Neural crest cell (in vitro differentiated cells): Measurements from ENCODE around the gene SQSTM1. TPM values are rescaled to one million over a fixed set of nuclear protein-coding genes. Genes with fewer than 3 reads are reported as not detected.
A peak's percentile ranks its signal among the peaks of the same experiment; 100 is the strongest.

Experiments used
- DNase-seq: peaks from one replicate; pipeline ENCODE4 v3.0.0; 2021; ENCODE audit warnings: low read depth, mixed read lengths, low spot score
- H3K27ac Mint-ChIP-seq: one replicate; pipeline ENCODE4 v1.8.0; 2021; ENCODE audit warnings: mild to moderate bottlenecking, mixed read lengths; ENCODE audit not compliant: unreplicated experiment
- H3K27me3 Mint-ChIP-seq: 2 replicates; pipeline ENCODE4 v1.8.0; 2021; ENCODE audit warnings: low read depth, mild to moderate bottlenecking, mixed read lengths
- H3K36me3 Mint-ChIP-seq: 2 replicates; pipeline ENCODE4 v1.8.0; 2021; ENCODE audit warnings: low read depth, mild to moderate bottlenecking, mixed read lengths
- H3K4me1 Mint-ChIP-seq: 2 replicates; pipeline ENCODE4 v1.8.0; 2021; ENCODE audit warnings: mixed read lengths
- H3K4me3 Mint-ChIP-seq: one replicate; pipeline ENCODE4 v1.8.0; 2021; ENCODE audit warnings: mild to moderate bottlenecking, mixed read lengths
- H3K9me3 Mint-ChIP-seq: 2 replicates; pipeline ENCODE4 v1.8.0; 2021; ENCODE audit warnings: mixed read lengths
- CTCF ChIP-seq: fragments of 200-600 bp; sonication (generic); conservative IDR thresholded peaks from 2 replicates; pipeline ENCODE4 v1.5.0; 2021; ENCODE audit warnings: antibody characterized with exemption, mild to moderate bottlenecking
- total RNA-seq: library from RNA; stranded (reverse); gene quantifications from 2 replicates; pipeline ENCODE4 v1.2.1, GENCODE V29; 2021

The SQSTM1 gene
- total RNA-seq, 1 donor from 2014 or later = 69.5 TPM

GRCh38 chr5:179776411-179776938 lies 44.2 kb upstream of the SQSTM1 start:
- Mint-ChIP-seq H3K27me3 (no peaks in the 10 kb centered on the region), H3K9me3 (no peaks in the 10 kb centered on the region), H3K4me3 (no peak overlapping the region), H3K27ac (no peak overlapping the region), H3K4me1 (no peaks in the 10 kb centered on the region), H3K36me3 (peaks cover 4% of the 10 kb centered on the region)
- no peak for DNase-seq
- TF ChIP-seq CTCF = no peak

- H3K27me3 Mint-ChIP-seq = no peaks in the 10 kb centered on the region
- no peak for DNase-seq
- peaks cover 4% of the 10 kb centered on the region for H3K36me3 Mint-ChIP-seq
- no peak overlapping the region for H3K4me3 Mint-ChIP-seq
- H3K4me1 Mint-ChIP-seq = no peaks in the 10 kb centered on the region
- TF ChIP-seq CTCF = no peak
- no peaks in the 10 kb centered on the region for H3K9me3 Mint-ChIP-seq
- peak overlapping the region; percentile 50 for H3K27ac Mint-ChIP-seq
Measured at GRCh38 chr5:179777456-179777855, 43.2 kb upstream of the SQSTM1 start.

- DNase-seq = no peak
- H3K9me3 Mint-ChIP-seq = no peaks in the 10 kb centered on the region
- H3K27ac Mint-ChIP-seq = no peak overlapping the region
- no peaks in the 10 kb centered on the region for H3K4me1 Mint-ChIP-seq
- peaks cover 4% of the 10 kb centered on the region for H3K36me3 Mint-ChIP-seq
- no peak overlapping the region for H3K4me3 Mint-ChIP-seq
- no peaks in the 10 kb centered on the region for H3K27me3 Mint-ChIP-seq
- no peak for TF ChIP-seq CTCF
Measured at GRCh38 chr5:179777909-179778308, 42.8 kb upstream of the SQSTM1 start.

- no peak for TF ChIP-seq CTCF
- Mint-ChIP-seq H3K9me3 (no peaks in the 10 kb centered on the region), H3K27ac (no peak overlapping the region), H3K27me3 (no peaks in the 10 kb centered on the region), H3K4me1 (no peaks in the 10 kb centered on the region), H3K36me3 (peaks cover 4% of the 10 kb centered on the region), H3K4me3 (no peak overlapping the region)
- no peak for DNase-seq
Measured at GRCh38 chr5:179778591-179778990, 42.1 kb upstream of the SQSTM1 start.

- Mint-ChIP-seq H3K27ac (no peak overlapping the region), H3K9me3 (no peaks in the 10 kb centered on the region), H3K36me3 (peaks cover 4% of the 10 kb centered on the region), H3K4me1 (no peaks in the 10 kb centered on the region), H3K4me3 (no peak overlapping the region), H3K27me3 (no peaks in the 10 kb centered on the region)
- DNase-seq = no peak
- no peak for TF ChIP-seq CTCF
Measured at GRCh38 chr5:179779826-179780225, 40.9 kb upstream of the SQSTM1 start.
